K562 (cell line): ENCODE measurements around the gene ASCC1. TPM values are rescaled to one million over a fixed set of nuclear protein-coding genes. Genes with fewer than 3 reads are reported as not detected.

Experiments
- ATAC-seq: fragments of 200-7000 bp; cut with Tn5 transposase; 3 replicates; pipeline ENCODE4 v1.9.1; 2020; ENCODE audit warnings: moderate library complexity
- BruUV-seq: library from RNA; stranded (reverse); fragments of 400-500 nt; replicated peaks from 2 replicates; lab custom pipeline; 2021; lab: Mats Ljungman, UMichigan
- CTCF ChIA-PET: fragments of 300-600 bp; formaldehyde crosslinking; extraction: SDS; loops from one replicate; lab custom pipeline; 2021; ENCODE audit warnings: low intra/inter-chr PET ratio; lab: Yijun Ruan, JAX
- POLR2A ChIA-PET: fragments of 300-600, 350-650 bp; sonication (Branson Sonifier 250); formaldehyde crosslinking; extraction: SDS; loops from one replicate; lab custom pipeline; 2021; ENCODE audit warnings: antibody characterized with exemption, inconsistent platforms; lab: Yijun Ruan, JAX
- DNase-seq, 4 experiments: peaks; one replicate each; pipeline versions ENCODE4 v3.0.0 to v3.0.0-alpha.2; 2011 to 2018; ENCODE audit warnings: low spot score in 3 of 4, mixed read lengths in 3 of 4; ENCODE audit errors: extremely low read depth in 1 of 4
- FAIRE-seq: peaks from 2 replicates; lab custom pipeline; 2011; peaks lifted over from hg19 to GRCh38; lab: Jason Lieb, UNC
- H2AFZ ChIP-seq: 2 replicates; pipeline ENCODE4 v1.6.0; 2011; ENCODE audit warnings: low read depth, low read length, control low read depth, inconsistent platforms
- H3K27ac ChIP-seq: fragments of 200-600 bp; 3 replicates; pipeline ENCODE4 v1.8.0; 2011; ENCODE audit warnings: low read depth, mild to moderate bottlenecking, control low read depth, inconsistent platforms, low read length, moderate library complexity, mixed read lengths; ENCODE audit errors: extremely low read depth
- H3K27me3 ChIP-seq, 2 experiments: fragments of 300-600 bp in 1 of 2; 2 replicates in 1 of 2; 3 replicates in 1 of 2; pipeline versions ENCODE4 v1.6.0 to v1.8.0; 2011; ENCODE audit warnings: inconsistent platforms in 2 of 2, low read length in 2 of 2, mild to moderate bottlenecking in 1 of 2, mixed read lengths in 1 of 2, moderate library complexity in 1 of 2; ENCODE audit not compliant: control insufficient read depth in 2 of 2, insufficient read depth in 2 of 2
- H3K36me3 ChIP-seq: fragments of 300-600 bp; 3 replicates; pipeline ENCODE4 v1.8.0; 2011; ENCODE audit warnings: mild to moderate bottlenecking, low read length, inconsistent platforms; ENCODE audit not compliant: control insufficient read depth, insufficient read depth
- H3K4me1 ChIP-seq, 2 experiments: fragments of 200-600 bp in 1 of 2; replicated peaks in 1 of 2; 2 replicates in 1 of 2; 3 replicates in 1 of 2; pipeline versions ENCODE4 v1.5.1 to v1.8.0; 2011; ENCODE audit warnings: inconsistent platforms in 2 of 2, low read length in 2 of 2, mild to moderate bottlenecking in 1 of 2, mixed read lengths in 1 of 2, moderate library complexity in 1 of 2; ENCODE audit not compliant: control insufficient read depth in 2 of 2, insufficient read depth in 2 of 2
- H3K4me2 ChIP-seq: 2 replicates; pipeline ENCODE4 v1.6.1; 2011; ENCODE audit warnings: low read length, control low read depth, inconsistent platforms, mixed read lengths; ENCODE audit not compliant: insufficient read depth
- H3K4me3 ChIP-seq: fragments of 200-600 bp; sonication (generic), shearing (Covaris generic); 2 replicates; pipeline ENCODE4 v1.5.1; 2016; ENCODE audit warnings: control low read depth, inconsistent platforms
- H3K79me2 ChIP-seq: fragments of 200-600 bp; 3 replicates; pipeline ENCODE4 v1.8.0; 2011; ENCODE audit warnings: low read length, inconsistent platforms; ENCODE audit not compliant: control insufficient read depth, insufficient read depth
- H3K9ac ChIP-seq, 2 experiments: 2 replicates each; pipeline versions ENCODE4 v1.6.0 to v1.6.1; 2011; ENCODE audit warnings: low read depth in 2 of 2, low read length in 2 of 2, control low read depth in 1 of 2, inconsistent platforms in 1 of 2, mild to moderate bottlenecking in 1 of 2, mixed read lengths in 1 of 2; ENCODE audit not compliant: insufficient read depth in 1 of 2
- H3K9me1 ChIP-seq: one replicate; pipeline ENCODE4 v1.6.0; 2011; ENCODE audit warnings: inconsistent platforms, mild to moderate bottlenecking, low read length, moderate library complexity; ENCODE audit not compliant: control insufficient read depth, insufficient read depth
- H3K9me3 ChIP-seq: replicated peaks from 2 replicates; pipeline ENCODE4 v1.5.1; 2011; ENCODE audit warnings: low read depth, low read length, inconsistent platforms; ENCODE audit not compliant: control insufficient read depth, insufficient read depth
- H4K20me1 ChIP-seq: replicated peaks from 2 replicates; pipeline ENCODE4 v1.6.1; 2011; ENCODE audit warnings: low read length, inconsistent platforms, mixed read lengths; ENCODE audit not compliant: control insufficient read depth, insufficient read depth
- BRD4 ChIP-seq: fragments of 200-600 bp; sonication (generic); IDR thresholded peaks from 2 replicates; pipeline ENCODE4 v1.6.1; 2017; ENCODE audit warnings: inconsistent platforms
- CBFA2T3 ChIP-seq: fragments of 450-650 bp; IDR thresholded peaks from 2 replicates; pipeline ENCODE4 v1.6.1; 2017
- HOXB6 ChIP-seq: fragments of 250-450 bp; sonication (Bioruptor Pico); IDR thresholded peaks from 2 replicates; pipeline ENCODE4 v1.5.1; 2022; ENCODE audit warnings: mild to moderate bottlenecking, borderline replicate concordance
- IRF2 ChIP-seq: sonication (generic); formaldehyde crosslinking; IDR thresholded peaks from 2 replicates; pipeline ENCODE4 v1.8.1; 2022; ENCODE audit warnings: mild to moderate bottlenecking, missing genetic modification reagents
- MTA2 ChIP-seq: fragments of 450-650 bp; IDR thresholded peaks from 2 replicates; pipeline ENCODE4 v1.6.1; 2016; ENCODE audit warnings: low read depth
- RUNX1 ChIP-seq: sonication (generic); IDR thresholded peaks from 2 replicates; pipeline ENCODE4 v1.6.1; 2016; ENCODE audit warnings: antibody characterized with exemption, low read depth
- SMARCA5 ChIP-seq: fragments of 450-650 bp; IDR thresholded peaks from 2 replicates; pipeline ENCODE4 v1.6.1; 2016
- SMARCC2 ChIP-seq: fragments of 450-650 bp; IDR thresholded peaks from 2 replicates; pipeline ENCODE4 v1.6.1; 2017; ENCODE audit warnings: antibody characterized with exemption, moderate library complexity, mild to moderate bottlenecking, low read depth
- STAG1 ChIP-seq: sonication (generic); formaldehyde crosslinking; IDR thresholded peaks from 2 replicates; pipeline ENCODE4 v1.5.0; 2020; ENCODE audit warnings: missing genetic modification reagents, borderline replicate concordance
- TRIM28 ChIP-seq: fragments of 450-650 bp; IDR thresholded peaks from 2 replicates; pipeline ENCODE4 v1.6.1; 2017
- U2AF2 ChIP-seq: fragments of 200-400 bp; formaldehyde crosslinking; optimal IDR thresholded peaks from 2 replicates; pipeline ENCODE3; 2017; ENCODE audit warnings: low read depth, mild to moderate bottlenecking, low read length
- ZFPM2 ChIP-seq: fragments of 250-450 bp; sonication (Bioruptor Pico); IDR thresholded peaks from 2 replicates; pipeline ENCODE4 v1.5.1; 2022; ENCODE audit warnings: mild to moderate bottlenecking
- ZNF707 ChIP-seq: fragments of 250-450 bp; sonication (Bioruptor Pico); conservative IDR thresholded peaks from 2 replicates; pipeline ENCODE4 v1.8.0; 2022; ENCODE audit warnings: inconsistent platforms, mild to moderate bottlenecking, moderate library complexity
- WGBS: fragments of 100-300 bp; shearing (Covaris generic); methylation state at CpG from one replicate; pipeline ENCODE4 v1.1.6; 2016; ENCODE audit warnings: low coverage, mixed read lengths; ENCODE audit not compliant: insufficient coverage; ENCODE audit errors: missing lambda C conversion rate; 5-methylcytosine and 5-hydroxymethylcytosine counted together
- in situ Hi-C: fragments of 300-500 bp; cut with MboI; formaldehyde crosslinking; loops from 4 replicates; pipeline ENCODE4 v1.15.0; 2018; ENCODE audit warnings: inconsistent platforms, mixed read lengths
- intact Hi-C: fragments of 100-400 bp; cut with micrococcal nuclease; formaldehyde crosslinking; loops from 2 replicates; pipeline ENCODE4 v1.14.2; 2022
- polyA plus RNA-seq, 8 experiments: library from polyadenylated mRNA; depleted of rRNA in 4 of 8; stranded (reverse) in 5 of 8; unstranded in 3 of 8; fragments of >200 nt; fragmentation: Nextera tagmentation in 2 of 8; fragmentation: Illumina TruSeq in 1 of 8; extraction: Ambion mirVana in 2 of 8; extraction: Trizol in 1 of 8; gene quantifications; 2 replicates each; pipeline versions ENCODE4 v1.2.1 to v1.2.3, GENCODE V29; 2011 to 2014; ENCODE audit warnings: inconsistent platforms in 1 of 8, missing spikeins in 1 of 8
- total RNA-seq, 7 experiments: library from RNA; depleted of rRNA in 6 of 7; stranded (reverse); fragments of >200 nt in 6 of 7; fragmentation: Illumina TruSeq in 2 of 7; extraction: Trizol in 2 of 7; gene quantifications; 2 replicates each; pipeline versions ENCODE4 v1.2.1 to v1.2.3, GENCODE V29; 2011 to 2021; ENCODE audit warnings: low replicate concordance in 1 of 7
- TF ChIP-seq, protein P1 (sequence below): fragments of 450-650 bp; formaldehyde crosslinking; IDR thresholded peaks from 2 replicates; pipeline ENCODE4 v1.4.0; 2020; ENCODE audit warnings: mild to moderate bottlenecking, moderate library complexity
- TF ChIP-seq, protein P2 (sequence below): sonication (generic); formaldehyde crosslinking; IDR thresholded peaks from 2 replicates; pipeline ENCODE4 v1.8.1; 2023; ENCODE audit warnings: mild to moderate bottlenecking, missing genetic modification reagents
- TF ChIP-seq, protein P3 (sequence below): fragments of 250-450 bp; sonication (Bioruptor Pico); IDR thresholded peaks from 2 replicates; pipeline ENCODE4 v1.5.0; 2021
- TF ChIP-seq, protein P4 (sequence below), 2 experiments: fragments of 250-450 bp in 1 of 2; fragments of 450-650 bp in 1 of 2; sonication (Bioruptor Pico) in 1 of 2; IDR thresholded peaks; 2 replicates each; pipeline versions ENCODE4 v1.6.1 to v1.8.0; 2016 to 2021; ENCODE audit warnings: mild to moderate bottlenecking in 2 of 2, moderate library complexity in 2 of 2, missing compliant biosample characterization in 1 of 2, missing genetic modification characterization in 1 of 2
- TF ChIP-seq, protein P5 (sequence below): sonication (generic); formaldehyde crosslinking; IDR thresholded peaks from 2 replicates; pipeline ENCODE4 v1.8.1; 2023; ENCODE audit warnings: mild to moderate bottlenecking, missing genetic modification reagents

The ASCC1 gene
- total and polyA plus RNA-seq, 9 of the 15 experiments (the other 6 are each of a cell fraction or from before 2014, with no cell fraction given) = 31.7 to 73.3 (median 52.8) TPM

DNA sequence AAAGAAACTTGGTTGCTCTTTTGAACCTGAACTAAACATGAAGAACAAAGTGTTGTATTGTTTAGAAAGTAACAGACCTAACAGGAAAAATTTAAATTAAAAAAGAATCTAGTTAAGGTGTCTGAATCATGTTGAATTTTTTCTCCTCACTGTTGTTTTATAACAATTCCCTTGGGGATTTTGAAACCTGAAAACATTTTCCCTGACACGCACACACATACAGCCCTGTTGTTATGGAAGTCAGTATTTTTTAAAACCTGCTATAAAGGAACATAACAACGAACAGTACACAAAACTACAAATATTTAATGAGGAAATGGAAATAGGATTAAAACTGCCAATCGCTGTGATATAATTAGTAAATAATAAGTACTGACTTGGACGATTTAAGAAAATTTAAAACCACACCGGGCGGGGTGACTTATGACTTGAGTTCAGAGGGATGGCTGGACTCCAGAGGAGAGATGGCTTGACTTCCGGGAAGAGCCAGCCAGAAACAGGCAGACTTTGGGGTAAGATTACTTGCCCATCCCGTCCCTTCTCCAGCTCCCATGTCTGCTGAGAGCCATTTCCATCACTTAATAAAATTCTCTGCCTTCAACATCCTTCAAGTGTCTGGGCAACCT, 111.5 kb downstream of the ASCC1 start:
- Histone ChIP-seq H3K4me2 (no peak overlapping the region), H3K27me3 (no peaks in the 10 kb centered on the region), H2AFZ (no peak overlapping the region), H3K9ac (no peak overlapping the region), H3K27ac (no peak overlapping the region), H3K79me2 (no peaks in the 10 kb centered on the region), H3K9me3 (no peaks in the 10 kb centered on the region), H3K4me3 (no peak overlapping the region), H3K9me1 (no peaks in the 10 kb centered on the region), H4K20me1 (no peaks in the 10 kb centered on the region), H3K36me3 (peaks cover 14% of the 10 kb centered on the region; the same call in 1 of the 3 replicates), H3K4me1 (peaks cover 0 to 1% of the 10 kb centered on the region in 2 experiments; a peak in 1 of 5 replicates)
- ChIA-PET CTCF (no interaction called here), POLR2A (no interaction called here)
- DNase-seq (no peak), ATAC-seq (no peak), FAIRE-seq (no peak)
- in situ Hi-C loops (no loop called here), intact Hi-C loops (no loop called here)
- 70% methylated on average over 8 of the region's 8 CpGs for WGBS
- BruUV-seq = no TSS peak
- no peak for TF ChIP-seq IRF2 (CRISPR knock-in tag)
- TF ChIP-seq SMARCC2 = no peak
- TF ChIP-seq CBFA2T3 = no peak
- no peak for TF ChIP-seq HOXB6
- no peak for TF ChIP-seq ZNF707 (CRISPR knock-in tag)
- TF ChIP-seq, protein P1, sequence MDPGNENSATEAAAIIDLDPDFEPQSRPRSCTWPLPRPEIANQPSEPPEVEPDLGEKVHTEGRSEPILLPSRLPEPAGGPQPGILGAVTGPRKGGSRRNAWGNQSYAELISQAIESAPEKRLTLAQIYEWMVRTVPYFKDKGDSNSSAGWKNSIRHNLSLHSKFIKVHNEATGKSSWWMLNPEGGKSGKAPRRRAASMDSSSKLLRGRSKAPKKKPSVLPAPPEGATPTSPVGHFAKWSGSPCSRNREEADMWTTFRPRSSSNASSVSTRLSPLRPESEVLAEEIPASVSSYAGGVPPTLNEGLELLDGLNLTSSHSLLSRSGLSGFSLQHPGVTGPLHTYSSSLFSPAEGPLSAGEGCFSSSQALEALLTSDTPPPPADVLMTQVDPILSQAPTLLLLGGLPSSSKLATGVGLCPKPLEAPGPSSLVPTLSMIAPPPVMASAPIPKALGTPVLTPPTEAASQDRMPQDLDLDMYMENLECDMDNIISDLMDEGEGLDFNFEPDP (CRISPR knock-in tag) = no peak
- no peak for TF ChIP-seq ZFPM2 (CRISPR knock-in tag)
- no peak for TF ChIP-seq TRIM28
- TF ChIP-seq MTA2 = no peak
- TF ChIP-seq U2AF2 = no peak
- TF ChIP-seq, protein P2, sequence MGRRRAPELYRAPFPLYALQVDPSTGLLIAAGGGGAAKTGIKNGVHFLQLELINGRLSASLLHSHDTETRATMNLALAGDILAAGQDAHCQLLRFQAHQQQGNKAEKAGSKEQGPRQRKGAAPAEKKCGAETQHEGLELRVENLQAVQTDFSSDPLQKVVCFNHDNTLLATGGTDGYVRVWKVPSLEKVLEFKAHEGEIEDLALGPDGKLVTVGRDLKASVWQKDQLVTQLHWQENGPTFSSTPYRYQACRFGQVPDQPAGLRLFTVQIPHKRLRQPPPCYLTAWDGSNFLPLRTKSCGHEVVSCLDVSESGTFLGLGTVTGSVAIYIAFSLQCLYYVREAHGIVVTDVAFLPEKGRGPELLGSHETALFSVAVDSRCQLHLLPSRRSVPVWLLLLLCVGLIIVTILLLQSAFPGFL (CRISPR knock-in tag) = no peak
- TF ChIP-seq BRD4 = no peak
- TF ChIP-seq RUNX1 = no peak
- TF ChIP-seq, protein P3, sequence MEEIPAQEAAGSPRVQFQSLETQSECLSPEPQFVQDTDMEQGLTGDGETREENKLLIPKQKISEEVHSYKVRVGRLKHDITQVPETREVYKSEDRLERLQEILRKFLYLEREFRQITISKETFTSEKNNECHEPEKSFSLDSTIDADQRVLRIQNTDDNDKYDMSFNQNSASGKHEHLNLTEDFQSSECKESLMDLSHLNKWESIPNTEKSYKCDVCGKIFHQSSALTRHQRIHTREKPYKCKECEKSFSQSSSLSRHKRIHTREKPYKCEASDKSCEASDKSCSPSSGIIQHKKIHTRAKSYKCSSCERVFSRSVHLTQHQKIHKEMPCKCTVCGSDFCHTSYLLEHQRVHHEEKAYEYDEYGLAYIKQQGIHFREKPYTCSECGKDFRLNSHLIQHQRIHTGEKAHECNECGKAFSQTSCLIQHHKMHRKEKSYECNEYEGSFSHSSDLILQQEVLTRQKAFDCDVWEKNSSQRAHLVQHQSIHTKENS = no peak
- TF ChIP-seq, protein P4, sequence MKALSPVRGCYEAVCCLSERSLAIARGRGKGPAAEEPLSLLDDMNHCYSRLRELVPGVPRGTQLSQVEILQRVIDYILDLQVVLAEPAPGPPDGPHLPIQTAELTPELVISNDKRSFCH (CRISPR knock-in tag; IDR thresholded peaks at IDR 0.05) = no peak
- TF ChIP-seq, protein P4 (tag; IDR thresholded peaks at IDR 0.05) = no peak
- TF ChIP-seq SMARCA5 = no peak
- TF ChIP-seq, protein P5, sequence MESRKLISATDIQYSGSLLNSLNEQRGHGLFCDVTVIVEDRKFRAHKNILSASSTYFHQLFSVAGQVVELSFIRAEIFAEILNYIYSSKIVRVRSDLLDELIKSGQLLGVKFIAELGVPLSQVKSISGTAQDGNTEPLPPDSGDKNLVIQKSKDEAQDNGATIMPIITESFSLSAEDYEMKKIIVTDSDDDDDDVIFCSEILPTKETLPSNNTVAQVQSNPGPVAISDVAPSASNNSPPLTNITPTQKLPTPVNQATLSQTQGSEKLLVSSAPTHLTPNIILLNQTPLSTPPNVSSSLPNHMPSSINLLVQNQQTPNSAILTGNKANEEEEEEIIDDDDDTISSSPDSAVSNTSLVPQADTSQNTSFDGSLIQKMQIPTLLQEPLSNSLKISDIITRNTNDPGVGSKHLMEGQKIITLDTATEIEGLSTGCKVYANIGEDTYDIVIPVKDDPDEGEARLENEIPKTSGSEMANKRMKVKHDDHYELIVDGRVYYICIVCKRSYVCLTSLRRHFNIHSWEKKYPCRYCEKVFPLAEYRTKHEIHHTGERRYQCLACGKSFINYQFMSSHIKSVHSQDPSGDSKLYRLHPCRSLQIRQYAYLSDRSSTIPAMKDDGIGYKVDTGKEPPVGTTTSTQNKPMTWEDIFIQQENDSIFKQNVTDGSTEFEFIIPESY (CRISPR knock-in tag) = no peak
- no peak for TF ChIP-seq STAG1 (CRISPR knock-in tag)
